Brain pericyte (primary cell): Measurements from ENCODE around the gene PNMA6E.
A peak's percentile ranks its signal among the peaks of the same experiment; 100 is the strongest.
"Not testable (repeated sequence)": the region's sequence is repeated elsewhere in the genome, so short reads cannot be mapped to it uniquely, and the experiment has no call there.

Source experiments
- DNase-seq: peaks from one replicate; pipeline ENCODE4 v3.0.0-alpha.2; 2012; ENCODE audit warnings: low read depth, low spot score

PNMA6E gene

DNA sequence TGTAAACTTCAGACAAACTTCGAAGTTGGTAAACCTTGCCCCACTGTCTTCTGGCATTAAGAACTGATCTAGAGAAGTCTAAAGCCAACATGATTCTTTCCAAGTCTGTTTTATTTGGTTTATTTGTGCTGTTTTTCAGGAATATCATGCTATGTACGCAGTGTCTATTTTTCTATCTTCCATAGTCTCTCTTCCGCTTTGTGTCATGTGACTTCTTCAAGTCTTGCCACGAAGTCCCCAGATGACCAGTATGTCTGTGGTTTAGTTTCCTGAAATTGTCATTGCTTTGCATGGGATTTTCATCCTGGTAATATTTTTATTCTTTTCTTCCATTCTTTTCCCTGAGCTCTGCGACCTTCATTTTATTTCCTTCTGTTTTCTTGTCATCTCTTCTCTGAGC lies 15.1 kb downstream of the PNMA6E start:
- DNase-seq: no peak

GRCh38 chrX:153384973-153385372 lies 16.2 kb downstream of the PNMA6E start:
- not testable (repeated sequence) for DNase-seq

- DNase-seq: no peak
Observed at GRCh38 chrX:153384390-153384789, 16.8 kb downstream of the PNMA6E start.

DNA sequence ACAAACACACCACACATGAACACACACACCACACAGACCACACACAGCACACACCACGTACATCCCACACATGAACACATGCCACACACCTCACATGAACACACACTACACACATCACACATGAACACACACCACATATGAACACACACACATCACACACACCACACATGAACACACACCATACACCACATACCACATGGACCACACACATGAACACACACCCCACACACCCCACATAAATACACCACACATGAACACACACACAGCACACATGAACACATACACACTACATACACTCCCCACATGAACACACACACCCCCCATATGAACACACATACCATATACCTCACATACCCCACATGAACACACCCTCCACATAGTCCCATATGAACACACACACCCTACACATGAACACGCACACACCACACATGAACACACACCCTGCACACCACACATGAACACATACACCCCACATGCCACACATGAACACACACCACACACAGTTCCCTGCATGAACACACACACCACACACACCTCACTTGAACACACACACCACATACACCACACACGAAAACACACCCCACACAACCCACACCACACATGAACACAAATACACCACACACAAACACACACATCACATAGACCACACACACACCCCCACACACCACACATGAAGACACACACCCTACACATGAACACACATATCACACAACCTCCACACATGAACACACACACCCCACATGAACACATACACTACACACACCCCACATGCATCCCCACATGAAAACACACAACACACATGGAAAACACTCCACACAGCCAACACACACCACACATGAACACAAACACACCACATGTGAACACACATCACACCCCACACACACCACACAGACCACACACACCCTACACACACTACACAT lies 18.3 kb downstream of the PNMA6E start:
- DNase-seq: no peak

DNA sequence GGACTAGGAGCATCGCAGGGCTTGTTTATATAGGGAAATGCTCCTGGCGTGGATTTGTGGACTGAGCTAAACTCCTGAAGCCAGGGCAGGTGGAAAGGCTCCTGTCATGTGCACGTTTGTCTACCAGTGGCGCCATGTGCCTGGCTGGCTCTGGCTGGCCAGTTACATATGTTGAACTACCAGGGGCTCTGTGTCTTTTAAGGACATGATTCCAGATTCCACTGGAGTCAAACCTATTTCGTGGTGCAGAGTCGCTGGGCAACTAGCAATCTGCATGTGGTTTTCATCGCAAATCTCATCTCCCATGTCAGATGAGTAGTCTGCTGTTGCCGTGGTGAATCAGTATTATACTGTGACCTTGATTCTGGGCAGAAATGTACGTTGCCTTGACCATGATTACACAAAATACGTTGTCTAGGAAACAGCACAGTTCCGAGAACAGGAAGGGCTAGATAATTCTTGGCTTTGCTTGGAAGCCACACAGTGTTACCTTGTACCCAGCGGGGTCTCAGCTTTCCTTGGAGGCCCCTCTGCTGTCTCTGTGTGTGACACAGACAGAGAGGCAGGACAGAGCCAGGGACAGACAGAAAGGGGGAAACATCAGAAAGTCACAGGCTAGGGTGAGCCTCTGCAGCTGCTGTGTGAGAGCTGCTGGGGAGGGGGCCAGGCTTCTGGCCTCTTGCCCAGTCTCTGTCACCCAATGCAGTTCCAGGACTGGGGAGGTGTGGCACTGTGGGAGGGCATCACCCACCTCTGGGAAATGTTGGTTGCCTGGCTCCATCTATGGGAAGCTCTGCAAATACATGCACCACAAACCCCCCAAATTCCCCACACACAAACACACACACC lies 19.2 kb downstream of the PNMA6E start:
- DNase-seq: peak; percentile 51

GRCh38 chrX:153380691-153381090 lies 20.5 kb downstream of the PNMA6E start:
- no peak for DNase-seq

DNA sequence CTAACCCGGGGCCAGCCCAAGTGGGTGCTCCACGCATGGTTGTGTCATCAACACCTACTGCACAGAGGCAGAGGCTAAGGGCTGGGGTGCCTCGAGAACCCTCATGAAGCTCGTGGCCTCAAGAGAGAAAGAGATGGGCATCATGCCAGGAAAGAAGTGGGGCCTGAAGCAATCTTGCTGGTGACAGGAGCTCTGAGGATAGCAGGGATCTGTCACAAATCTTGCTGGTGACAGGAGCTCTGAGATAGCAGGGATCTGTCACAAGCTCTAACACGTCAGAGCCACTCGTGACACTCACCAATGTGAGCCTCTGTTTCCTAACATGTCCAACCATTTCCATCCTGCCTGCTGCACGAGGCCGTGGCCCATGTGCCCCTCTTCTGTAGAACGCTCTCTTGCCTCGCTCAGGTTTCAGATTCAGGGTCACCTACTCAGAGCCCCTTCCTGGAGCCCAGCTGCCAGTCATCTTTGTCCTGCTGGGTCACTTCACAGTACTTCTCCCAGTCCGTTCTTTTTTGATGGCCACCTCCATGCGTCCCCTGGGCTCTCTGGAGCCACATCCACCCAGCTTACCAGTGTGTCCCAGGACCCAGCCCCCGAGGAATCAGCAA lies 21.1 kb downstream of the PNMA6E start:
- no peak for DNase-seq

- no peak for DNase-seq
Observed at GRCh38 chrX:153379508-153379907, 21.6 kb downstream of the PNMA6E start.

DNA sequence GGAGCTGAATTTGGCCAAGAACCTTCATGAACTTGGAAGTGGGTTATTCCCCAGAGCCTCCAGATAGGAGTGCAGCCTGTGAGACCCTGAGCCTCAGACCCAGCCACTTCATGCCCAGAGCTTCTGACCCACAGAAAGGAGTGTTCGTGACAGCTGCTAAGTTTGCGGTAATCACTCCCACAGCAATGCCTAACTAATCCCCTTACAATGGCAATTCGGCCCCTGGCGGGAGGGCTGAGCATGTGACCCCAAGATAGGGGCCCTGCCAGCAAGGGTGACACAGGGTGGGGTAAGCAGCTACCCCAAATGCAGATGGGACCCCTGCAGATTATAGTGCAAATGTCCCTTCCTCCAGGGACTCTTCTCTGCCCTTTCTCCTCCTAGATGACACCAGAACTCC lies 22.5 kb downstream of the PNMA6E start:
- no peak for DNase-seq

DNA sequence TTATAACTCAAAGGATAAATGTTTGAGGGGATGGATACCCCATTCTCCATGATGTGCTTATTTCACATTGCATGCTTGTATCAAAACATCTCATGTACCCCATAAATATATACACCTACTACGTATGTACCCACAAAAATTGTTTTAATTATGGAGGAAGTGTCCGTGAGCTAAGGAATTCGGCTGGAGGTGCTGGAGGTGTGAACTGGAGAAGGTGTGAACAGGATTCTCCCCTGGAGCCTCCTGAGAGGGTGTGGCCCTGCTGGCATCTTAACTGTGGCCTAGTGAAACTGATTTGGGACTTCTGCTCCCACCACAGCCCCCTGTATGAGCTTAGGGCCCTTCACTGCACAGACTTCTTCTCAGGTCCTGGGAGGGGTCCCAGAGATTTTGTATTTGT lies 23.4 kb downstream of the PNMA6E start:
- no peak for DNase-seq

DNA sequence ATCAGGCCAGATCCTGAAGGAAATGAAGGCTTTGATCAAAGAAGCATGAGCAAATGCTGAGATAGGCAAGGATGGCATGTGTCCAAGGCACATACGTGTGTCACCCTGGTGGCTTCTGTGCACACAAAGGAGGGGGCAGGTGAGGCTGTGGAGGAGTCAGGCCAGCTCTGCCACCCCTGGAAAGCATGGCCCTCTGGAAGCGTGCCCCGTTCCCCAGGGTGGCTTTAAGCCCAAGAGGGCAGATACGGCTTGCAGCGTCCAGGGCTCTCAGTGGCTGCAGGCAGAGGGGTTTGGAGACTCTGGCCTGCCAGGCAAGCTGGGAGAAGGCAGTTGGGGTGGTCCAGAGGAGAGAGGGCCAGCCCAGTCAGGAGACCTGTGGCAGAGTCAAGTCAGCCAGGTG lies 25.6 kb downstream of the PNMA6E start:
- DNase-seq: no peak

DNA sequence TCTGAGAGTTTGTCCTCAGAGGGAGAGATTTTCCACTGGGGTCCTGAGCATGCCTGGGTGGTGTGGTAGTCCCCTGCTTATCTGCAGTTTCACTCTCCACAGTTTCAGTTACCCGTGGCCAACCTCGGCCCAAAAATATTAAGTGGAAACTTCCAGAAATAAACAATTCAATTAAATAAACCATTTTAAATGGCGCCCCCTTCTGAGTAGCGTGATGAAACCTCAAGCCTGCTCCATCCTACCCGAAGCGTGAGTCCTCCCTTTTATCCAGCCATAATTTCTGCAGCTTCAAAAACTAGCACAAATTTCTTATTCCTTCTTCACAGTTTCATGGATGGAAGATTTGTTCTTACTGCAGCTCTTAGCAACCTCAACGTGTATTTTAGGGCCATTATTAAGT lies 26.7 kb downstream of the PNMA6E start:
- no peak for DNase-seq

GRCh38 chrX:153372949-153373348 lies 28.2 kb downstream of the PNMA6E start:
- DNase-seq: no peak

DNA sequence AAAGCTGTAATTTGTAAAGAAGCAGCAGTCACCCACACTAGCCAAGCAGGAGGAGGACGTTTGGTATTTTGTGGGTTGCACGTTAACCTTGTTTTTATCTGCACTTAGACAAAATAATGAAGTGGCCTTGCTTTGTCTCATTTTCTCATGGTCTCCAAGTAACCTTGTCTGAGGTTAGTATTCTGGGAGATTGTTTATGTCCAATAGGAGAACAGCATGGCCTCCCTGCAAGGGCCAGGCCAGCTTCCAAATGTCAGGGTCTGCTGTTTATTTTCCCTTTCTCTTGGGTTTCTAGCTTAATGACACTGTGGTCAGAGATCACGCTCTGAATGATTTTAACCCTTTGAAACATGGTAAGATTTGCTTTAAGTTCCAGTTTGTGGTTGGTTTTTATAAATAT lies 29.9 kb downstream of the PNMA6E start:
- no peak for DNase-seq

GRCh38 chrX:153370293-153371055 lies 30.7 kb downstream of the PNMA6E start:
- no peak for DNase-seq

DNA sequence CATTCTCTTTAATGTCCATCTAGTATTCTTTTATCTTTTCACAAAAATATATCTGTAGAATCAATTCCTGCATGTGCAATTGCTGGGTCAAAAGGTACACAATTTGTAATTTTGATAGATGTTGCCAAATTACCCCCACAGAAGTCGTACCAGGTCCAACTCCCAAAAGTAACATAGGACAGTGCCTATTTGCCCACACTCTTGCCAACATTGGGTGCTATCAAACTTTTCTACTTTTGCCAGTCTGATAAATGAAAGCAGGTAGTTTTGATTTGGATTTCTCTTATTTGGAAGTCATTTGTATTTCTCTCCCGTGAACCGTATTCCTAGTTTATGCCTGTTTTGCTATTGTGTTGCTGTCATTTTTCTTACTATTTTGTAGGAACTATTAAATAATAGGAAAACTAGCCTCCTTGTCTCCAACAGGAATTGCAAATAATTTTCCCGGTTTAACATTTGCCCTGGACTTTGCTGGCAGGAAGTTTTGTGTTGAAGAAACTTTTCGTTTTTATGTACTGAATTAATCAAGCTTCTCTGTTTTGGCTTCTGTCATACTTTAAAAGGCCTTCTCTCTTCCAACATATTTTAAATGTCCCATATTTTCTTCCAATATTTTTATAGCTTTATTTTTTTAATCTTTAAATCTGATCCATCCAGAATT lies 34.1 kb downstream of the PNMA6E start:
- DNase-seq: no peak

DNA sequence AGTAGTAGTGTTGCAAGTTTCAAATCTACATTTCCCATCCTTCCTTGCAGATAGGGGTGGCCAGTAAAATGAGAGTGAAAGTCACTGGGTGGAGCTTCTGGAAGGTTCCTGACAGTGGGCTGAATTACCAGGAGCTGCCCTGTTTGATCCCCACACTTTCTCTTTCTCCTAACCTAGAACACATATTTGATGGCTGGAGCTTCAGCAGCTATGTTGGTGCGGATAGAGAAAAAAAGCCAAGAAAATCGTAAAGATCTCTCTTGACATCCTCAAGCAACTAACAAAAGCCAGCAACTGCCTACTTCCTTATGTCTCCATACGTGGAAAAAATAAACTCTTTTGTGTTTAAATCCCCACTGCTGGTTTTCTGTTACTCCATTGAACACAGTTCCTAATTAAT lies 35.0 kb downstream of the PNMA6E start:
- no peak for DNase-seq

GRCh38 chrX:153365670-153366069 lies 35.5 kb downstream of the PNMA6E start:
- no peak for DNase-seq

GRCh38 chrX:153361781-153362397 lies 39.3 kb downstream of the PNMA6E start:
- DNase-seq: no peak

GRCh38 chrX:153357877-153358276 lies 43.3 kb downstream of the PNMA6E start:
- no peak for DNase-seq

GRCh38 chrX:153353416-153353815 lies 47.7 kb downstream of the PNMA6E start:
- no peak for DNase-seq
